GM18870 (cell line): ENCODE measurements around the gene SYNGR3.

ENCODE experiments used
- ATAC-seq: cut with Tn5 transposase; IDR thresholded peaks from one replicate; pipeline ENCODE4 v1.9.1; 2021; ENCODE audit warnings: moderate library complexity; ENCODE audit not compliant: unreplicated experiment

The SYNGR3 gene

GRCh38 chr16:1976216-1976520, 13.6 kb upstream of the SYNGR3 start:
- ATAC-seq = no peak

GRCh38 chr16:1976951-1977874, 12.6 kb upstream of the SYNGR3 start:
- ATAC-seq = no peak

GRCh38 chr16:1977875-1978268, 11.9 kb upstream of the SYNGR3 start:
- no peak for ATAC-seq

DNA sequence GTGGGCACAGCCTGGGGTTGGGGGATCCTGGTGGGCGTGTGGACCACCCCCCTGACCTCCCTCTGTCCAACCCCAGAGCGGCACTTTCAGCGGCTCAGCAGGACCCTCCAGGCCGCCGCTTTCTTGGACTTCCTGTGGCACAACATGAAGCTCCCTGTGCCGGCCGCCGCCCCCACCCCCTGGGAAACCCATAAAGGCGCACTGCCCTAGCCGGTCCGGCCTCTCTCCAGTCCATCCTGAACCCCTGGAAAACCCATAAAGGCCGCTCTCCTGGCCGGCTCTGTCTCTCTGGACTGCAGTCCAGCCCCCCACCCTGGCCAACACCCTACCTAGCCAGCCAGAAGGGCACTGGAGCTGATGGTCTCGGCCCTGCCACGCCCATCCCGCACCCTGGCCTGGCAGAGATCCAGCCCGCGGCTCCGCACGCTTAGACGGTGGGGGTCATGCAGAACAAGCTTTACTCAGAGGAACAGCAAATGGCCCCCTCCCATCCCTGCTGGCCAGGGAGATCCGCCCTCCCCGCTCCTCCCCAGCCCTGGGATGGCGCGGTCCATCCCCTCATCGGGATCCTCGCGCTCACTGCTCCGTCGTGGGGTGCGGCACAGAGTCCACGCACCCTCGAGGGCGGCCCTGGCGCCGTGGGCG, 11.2 kb upstream of the SYNGR3 start:
- ATAC-seq = no peak

DNA sequence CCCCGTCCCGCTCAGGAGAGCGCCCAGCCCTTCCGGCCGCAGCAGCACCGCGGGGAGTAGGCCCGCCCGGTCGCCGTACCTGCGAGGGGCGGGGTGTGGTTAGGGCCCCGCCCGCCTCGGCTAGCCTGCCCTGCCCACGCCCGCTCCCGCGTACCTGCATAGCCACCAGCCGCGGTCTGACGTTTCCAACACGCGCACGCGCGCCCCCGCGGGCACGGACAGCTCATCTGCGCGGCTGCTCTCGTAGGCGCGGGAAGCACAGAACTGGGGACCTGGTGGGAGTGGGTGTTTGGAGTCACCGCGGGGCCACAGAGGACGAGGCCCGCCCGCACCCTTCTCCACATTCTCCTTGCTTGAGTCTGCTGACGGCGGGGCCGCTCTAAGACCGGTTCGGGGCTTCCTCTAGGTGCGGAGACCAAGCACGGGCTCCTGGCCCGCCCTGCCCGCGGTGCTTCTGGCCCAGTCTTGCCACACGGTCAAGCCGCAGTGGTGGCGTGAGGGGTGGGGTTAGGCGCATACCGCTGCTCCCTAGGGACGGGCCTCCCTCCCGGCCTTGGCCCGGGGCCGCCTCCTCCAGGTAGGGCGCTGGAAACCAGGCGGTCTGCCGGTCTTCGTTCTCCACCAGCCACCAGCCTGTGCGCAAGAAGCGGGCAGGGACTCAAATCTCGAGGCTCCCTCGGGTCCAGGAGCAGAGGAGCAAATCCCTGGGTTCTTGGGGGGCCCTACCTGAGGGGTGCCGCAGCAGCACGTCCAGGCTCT, 10.3 kb upstream of the SYNGR3 start:
- no peak for ATAC-seq

DNA sequence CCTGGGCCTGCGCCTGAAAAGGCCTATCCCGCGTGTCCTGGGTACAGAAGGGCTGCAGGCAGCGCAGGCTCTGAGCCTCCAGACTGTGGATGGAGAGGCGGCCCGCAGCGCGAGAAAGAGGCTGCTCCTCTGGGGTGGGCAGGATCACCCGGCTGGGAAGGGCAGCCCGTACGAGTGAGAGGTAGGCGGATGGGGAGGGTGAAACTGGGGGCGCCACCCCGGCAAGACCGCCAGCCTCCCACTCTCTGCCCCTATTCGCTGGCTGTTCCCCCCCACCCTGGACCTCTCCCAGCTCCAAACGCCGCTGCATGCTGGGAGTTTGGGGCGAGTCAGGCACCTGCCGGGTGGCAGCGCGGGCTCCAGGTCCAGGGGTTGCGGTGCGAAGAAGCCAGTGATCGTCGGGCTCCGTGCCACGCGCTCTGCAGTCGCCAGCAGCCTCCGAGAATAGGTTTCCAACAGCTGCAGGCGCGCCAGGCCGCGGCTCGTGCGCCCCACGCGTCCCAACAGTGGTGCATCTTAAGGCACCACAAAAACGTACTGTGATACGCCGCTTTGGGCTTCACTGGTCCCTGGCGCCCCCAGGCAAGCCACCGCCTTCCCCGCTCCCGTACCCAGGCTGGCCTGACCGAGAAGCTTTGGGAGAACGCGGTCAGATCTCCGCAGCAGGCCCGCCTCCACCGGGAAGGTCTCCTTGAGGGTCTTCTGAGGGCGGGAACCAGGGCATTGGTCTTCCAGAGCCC, 9.6 kb upstream of the SYNGR3 start:
- no peak for ATAC-seq

DNA sequence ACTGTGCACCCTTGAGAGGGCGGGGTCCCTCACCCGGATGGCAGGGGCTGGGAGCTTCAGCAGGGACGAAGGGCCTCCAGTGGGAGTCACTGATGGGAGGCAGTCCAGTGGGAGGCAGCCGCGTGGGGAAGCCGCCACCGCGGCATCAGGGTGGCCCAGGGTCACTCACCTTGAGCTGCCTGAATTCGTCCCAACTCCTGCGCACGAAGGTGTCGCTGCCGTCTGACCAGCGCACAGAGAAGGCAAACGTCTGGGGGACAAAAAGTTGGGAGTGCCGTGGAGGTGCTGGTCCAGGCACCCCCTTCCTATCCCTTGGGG, 9.0 kb upstream of the SYNGR3 start:
- no peak for ATAC-seq

DNA sequence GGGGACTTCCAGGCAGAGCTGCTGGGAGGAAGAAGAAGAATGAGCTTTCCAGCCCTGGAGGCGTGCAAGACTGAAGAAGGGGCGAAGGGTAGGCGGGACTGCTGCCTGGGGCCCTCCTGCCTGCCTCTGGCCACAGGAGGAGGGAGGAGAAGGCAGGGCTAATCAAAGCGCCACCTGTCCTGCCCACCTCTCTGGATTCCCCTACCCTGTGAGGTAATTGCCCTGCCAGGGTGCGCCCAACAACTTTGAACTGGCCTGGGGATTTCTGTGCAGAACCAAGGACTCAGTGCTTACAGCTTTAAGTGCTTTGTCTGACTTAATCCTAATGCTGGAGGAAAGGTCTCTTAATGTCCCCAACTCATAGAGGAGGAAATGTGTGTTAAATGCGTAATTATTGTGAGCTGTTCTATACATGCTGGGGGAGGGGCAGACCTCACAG, 8.4 kb upstream of the SYNGR3 start, which contains the start of gene NOXO1:
Gene NOXO1, minus strand, starts transcription at position 72 of the 439 bp plus-strand sequence. CDS start 290 bp downstream, outside the sequence.
- no peak for ATAC-seq

GRCh38 chr16:1982013-1982433, 7.7 kb upstream of the SYNGR3 start:
- ATAC-seq = no peak

DNA sequence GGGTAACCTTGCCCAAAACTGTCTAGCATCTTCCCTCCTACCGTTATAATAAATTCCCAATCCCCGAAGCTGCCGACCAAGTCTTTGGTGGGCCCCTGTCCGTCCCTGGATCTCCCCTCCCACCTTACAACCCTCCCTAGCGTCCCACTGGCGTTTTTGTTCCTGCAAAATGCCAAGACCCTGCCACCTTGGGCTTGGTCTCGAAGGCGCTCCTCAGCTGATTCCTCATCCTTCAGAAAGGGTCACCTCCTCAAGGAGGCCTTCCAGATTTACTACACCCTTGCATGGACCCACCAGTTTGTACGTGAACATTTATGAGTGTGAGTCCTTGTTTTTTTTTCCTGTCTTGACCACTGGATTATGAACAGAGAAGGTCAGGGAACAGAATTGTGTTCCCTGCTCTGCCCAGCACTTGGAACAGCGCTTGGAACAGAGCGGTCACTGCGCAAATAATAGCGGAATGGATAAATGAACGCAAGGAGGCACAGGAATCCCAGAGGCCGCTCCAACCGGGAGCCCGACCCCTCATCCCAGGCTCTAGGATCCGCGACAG, 6.7 kb upstream of the SYNGR3 start:
- no peak for ATAC-seq

DNA sequence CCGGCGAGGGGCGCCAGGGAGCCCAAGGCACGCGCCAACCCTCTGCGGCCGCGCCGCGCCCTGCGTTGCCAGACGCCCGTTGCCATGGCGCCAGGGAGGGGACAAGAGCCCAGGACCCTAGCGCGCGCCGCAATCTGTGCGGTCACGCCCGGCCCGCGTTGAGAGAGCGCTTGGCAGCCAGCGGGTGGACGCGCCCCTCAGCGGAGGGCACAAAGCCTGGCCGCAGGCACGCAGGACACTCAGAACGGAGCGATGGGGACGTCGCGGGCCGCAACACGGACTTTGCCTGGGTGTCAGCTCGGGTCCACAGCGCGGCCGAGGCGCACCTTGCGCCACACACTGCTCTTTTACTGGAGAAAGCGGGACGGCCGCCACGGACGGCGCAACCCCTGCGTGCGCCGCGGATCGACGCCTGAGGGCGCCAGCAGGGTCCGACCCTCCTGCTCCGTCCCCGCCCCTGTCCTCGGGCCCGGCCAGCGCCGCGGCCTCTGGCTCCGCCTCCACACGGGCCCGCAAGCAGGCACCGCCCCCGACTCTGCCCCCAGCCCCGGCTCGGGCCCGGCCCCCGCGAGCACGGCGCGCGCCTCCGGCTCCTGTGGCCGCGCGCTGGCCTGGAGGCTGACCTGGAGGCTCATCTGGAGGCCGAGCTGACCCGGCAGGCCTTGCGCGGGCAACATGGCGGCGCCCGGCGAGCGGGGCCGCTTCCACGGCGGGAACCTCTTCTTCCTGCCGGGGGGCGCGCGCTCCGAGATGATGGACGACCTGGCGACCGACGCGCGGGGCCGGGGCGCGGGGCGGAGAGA, 6.0 kb upstream of the SYNGR3 start, which contains the start of gene GFER:
Gene GFER, plus strand, starts transcription at position 650 of the 803 bp plus-strand sequence. Its CDS starts 26 bp downstream, at position 676.
- peak; percentile 43 for ATAC-seq

- ATAC-seq = no peak
Observed at GRCh38 chr16:1984347-1985225, 5.2 kb upstream of the SYNGR3 start.

GRCh38 chr16:1985466-1986150, 4.2 kb upstream of the SYNGR3 start:
- ATAC-seq = no peak

DNA sequence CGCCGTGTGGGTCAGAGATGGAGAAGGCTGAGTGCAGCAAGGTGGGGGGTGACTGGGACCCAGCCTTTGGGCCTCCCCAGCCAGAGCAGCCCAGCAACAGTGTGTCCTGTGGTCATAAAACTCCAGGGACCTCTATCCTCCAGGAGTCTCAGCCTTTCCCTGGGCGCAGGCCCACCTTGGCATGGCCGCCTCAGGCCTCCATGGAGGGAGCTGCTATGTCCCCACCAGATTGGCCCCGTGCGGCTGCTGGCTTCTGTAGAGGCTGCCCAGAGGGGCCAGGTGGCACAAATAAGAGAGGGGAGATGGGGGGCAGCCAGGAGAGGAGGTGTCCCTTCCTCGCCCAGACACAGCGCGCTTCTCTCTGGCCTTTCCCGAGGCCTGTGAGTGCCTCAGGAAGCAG, 2.6 kb upstream of the SYNGR3 start:
- no peak for ATAC-seq

GRCh38 chr16:1990101-1990350, 256 bp downstream of the SYNGR3 start:
- no peak for ATAC-seq

- no peak for ATAC-seq
Observed at GRCh38 chr16:1990351-1991134, 773 bp downstream of the SYNGR3 start.

GRCh38 chr16:1991135-1991551, 1.4 kb downstream of the SYNGR3 start:
- peak; percentile 41 for ATAC-seq

DNA sequence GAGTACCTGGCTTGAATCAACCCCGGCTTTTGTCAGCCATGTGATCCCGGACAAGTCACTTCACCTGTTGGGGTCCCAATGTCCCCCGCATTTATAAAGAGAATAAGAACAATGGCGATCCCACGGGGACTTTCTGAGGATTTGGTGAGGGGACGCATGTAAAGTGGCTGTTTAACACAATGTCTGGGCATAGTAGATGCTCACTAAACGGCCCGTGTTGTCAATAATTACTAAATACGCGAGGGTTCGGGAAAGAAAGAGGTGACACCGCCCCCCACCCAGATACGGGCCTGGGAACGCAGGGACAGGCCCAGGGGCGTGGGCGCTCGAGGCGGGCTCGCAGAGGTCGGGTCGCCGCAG, 1.8 kb downstream of the SYNGR3 start:
- ATAC-seq = no peak
